NB4 (cell line): ENCODE data around the gene CTDSPL.

Experiments
- DNase-seq: peaks from one replicate; pipeline ENCODE4 v3.0.0; 2010; ENCODE audit warnings: low read depth
- H3K4me3 ChIP-seq: one replicate; pipeline ENCODE4 v1.5.1; 2011; ENCODE audit warnings: mild to moderate bottlenecking, low read depth, low read length, moderate library complexity
- MYC ChIP-seq: IDR thresholded peaks from 2 replicates; pipeline ENCODE4 v1.6.1; 2011; ENCODE audit warnings: low read depth, low read length
- POLR2A ChIP-seq: IDR thresholded peaks from 2 replicates; pipeline ENCODE4 v1.6.1; 2011; ENCODE audit warnings: mild to moderate bottlenecking; ENCODE audit not compliant: insufficient read length; ENCODE audit errors: extremely low read depth
- TF ChIP-seq, protein P1 (sequence below): IDR thresholded peaks from 2 replicates; pipeline ENCODE4 v1.6.1; 2011; ENCODE audit warnings: low read depth, low read length
- TF ChIP-seq, protein P2 (sequence below): IDR thresholded peaks from one replicate; pipeline ENCODE4 v1.5.1; 2012; ENCODE audit warnings: low read depth, low read length

Gene CTDSPL

DNA sequence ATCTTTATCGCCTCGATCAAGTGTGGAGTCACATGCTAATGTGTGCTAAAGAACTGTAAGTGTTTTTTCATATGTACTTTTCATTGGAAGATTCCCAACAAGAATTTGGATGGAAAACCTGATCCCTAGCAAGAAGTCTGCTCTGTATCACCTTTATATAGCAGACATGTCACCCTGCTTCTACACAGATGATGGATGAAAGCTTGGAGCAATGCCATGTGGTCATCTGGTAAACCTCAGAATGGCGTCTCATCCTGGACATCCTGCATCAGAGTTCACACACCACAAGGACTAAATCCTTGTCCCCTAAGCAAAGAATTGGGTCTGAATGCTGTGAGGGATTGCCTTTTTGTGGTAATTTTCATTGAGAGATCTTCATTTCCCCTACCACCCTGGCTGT lies 42.1 kb upstream of the CTDSPL start:
- TF ChIP-seq, protein P1, sequence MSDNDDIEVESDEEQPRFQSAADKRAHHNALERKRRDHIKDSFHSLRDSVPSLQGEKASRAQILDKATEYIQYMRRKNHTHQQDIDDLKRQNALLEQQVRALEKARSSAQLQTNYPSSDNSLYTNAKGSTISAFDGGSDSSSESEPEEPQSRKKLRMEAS, result no peak
- TF ChIP-seq POLR2A (no peak), MYC (no peak)
- TF ChIP-seq, protein P2, sequence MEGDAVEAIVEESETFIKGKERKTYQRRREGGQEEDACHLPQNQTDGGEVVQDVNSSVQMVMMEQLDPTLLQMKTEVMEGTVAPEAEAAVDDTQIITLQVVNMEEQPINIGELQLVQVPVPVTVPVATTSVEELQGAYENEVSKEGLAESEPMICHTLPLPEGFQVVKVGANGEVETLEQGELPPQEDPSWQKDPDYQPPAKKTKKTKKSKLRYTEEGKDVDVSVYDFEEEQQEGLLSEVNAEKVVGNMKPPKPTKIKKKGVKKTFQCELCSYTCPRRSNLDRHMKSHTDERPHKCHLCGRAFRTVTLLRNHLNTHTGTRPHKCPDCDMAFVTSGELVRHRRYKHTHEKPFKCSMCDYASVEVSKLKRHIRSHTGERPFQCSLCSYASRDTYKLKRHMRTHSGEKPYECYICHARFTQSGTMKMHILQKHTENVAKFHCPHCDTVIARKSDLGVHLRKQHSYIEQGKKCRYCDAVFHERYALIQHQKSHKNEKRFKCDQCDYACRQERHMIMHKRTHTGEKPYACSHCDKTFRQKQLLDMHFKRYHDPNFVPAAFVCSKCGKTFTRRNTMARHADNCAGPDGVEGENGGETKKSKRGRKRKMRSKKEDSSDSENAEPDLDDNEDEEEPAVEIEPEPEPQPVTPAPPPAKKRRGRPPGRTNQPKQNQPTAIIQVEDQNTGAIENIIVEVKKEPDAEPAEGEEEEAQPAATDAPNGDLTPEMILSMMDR, result no peak
- H3K4me3 ChIP-seq, result no peak overlapping the region
- no peak for DNase-seq

GRCh38 chr3:37820286-37820685 lies 41.4 kb upstream of the CTDSPL start:
- no peak for DNase-seq
- no peak overlapping the region for H3K4me3 ChIP-seq
- no peak for TF ChIP-seq MYC
- TF ChIP-seq, protein P2, result no peak
- no peak for TF ChIP-seq POLR2A
- TF ChIP-seq, protein P1, result no peak

- DNase-seq, result no peak
- no peak overlapping the region for H3K4me3 ChIP-seq
- TF ChIP-seq, protein P2, result no peak
- TF ChIP-seq POLR2A (no peak), MYC (no peak)
- TF ChIP-seq, protein P1, result no peak
These were observed 38.5 kb upstream of the CTDSPL start for GRCh38 chr3:37823189-37823588.

DNA sequence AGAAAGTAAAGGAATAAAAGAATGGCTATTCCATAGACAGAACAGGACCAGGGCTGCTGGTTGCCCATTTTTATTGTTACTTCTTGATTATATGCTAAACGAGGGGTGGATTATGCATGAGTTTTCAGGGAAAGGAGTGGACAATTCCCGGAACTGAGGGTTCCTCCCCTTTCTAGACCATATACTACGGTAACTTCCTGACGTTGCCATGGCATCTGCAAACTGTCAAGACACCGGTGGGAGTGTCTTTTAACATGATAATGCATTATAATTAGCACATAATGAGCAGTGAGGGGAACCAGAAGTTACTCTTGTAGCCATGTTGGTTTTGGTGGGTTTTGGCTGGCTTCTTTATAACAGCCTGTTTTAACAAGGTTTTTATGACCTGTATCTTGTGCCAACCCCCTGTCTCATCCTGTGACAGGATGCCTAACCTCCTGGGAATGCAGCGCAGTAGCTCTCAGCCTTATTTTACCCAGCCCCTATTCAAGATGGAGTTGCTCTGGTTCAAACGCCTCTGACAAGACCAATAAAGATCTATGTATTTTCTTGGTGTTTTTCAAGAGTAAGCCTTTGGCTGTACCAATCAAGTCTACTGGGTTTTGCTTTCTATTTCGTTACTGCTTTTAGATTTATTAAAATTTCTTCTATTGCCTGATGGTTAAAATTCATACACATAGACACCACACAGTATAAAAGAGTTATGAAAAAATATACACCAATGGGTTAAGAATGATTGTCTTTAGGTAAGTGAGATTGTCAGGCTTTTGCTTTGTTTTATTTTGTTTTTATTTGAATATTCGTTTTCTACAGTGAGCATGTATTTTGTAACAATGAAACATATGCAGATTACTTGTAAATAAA lies 37.4 kb upstream of the CTDSPL start:
- TF ChIP-seq POLR2A, result no peak
- no peak for TF ChIP-seq MYC
- TF ChIP-seq, protein P1, result no peak
- TF ChIP-seq, protein P2, result no peak
- DNase-seq, result no peak
- no peak overlapping the region for H3K4me3 ChIP-seq

- DNase-seq, result no peak
- no peak overlapping the region for H3K4me3 ChIP-seq
- TF ChIP-seq POLR2A (no peak), MYC (no peak)
- TF ChIP-seq, protein P1, result no peak
- TF ChIP-seq, protein P2, result no peak
These were observed 36.7 kb upstream of the CTDSPL start for GRCh38 chr3:37824954-37825328.
